Neuronal stem cell (in vitro differentiated cells): ENCODE measurements around the gene GPBAR1.

Source experiments
- DNase-seq: peaks from one replicate; pipeline ENCODE4 v3.0.0-alpha.2; 2013; ENCODE audit warnings: low spot score
- H2AFZ ChIP-seq: one replicate; pipeline ENCODE4 v1.6.1; 2013; ENCODE audit warnings: mild to moderate bottlenecking, low read length, inconsistent platforms
- H2AK5ac ChIP-seq: 2 replicates; pipeline ENCODE4 v1.6.1; 2013; ENCODE audit warnings: low read depth, mild to moderate bottlenecking, inconsistent platforms, low read length, moderate library complexity, mixed read lengths
- H2BK120ac ChIP-seq: 2 replicates; pipeline ENCODE4 v1.6.1; 2013; ENCODE audit warnings: low read depth, mild to moderate bottlenecking, inconsistent platforms, low read length, moderate library complexity, mixed read lengths
- H2BK12ac ChIP-seq: one replicate; pipeline ENCODE4 v1.6.1; 2013; ENCODE audit warnings: low read length, inconsistent platforms
- H2BK15ac ChIP-seq: 2 replicates; pipeline ENCODE4 v1.6.1; 2013; ENCODE audit warnings: mild to moderate bottlenecking, low read length, inconsistent platforms, mixed read lengths
- H2BK5ac ChIP-seq: one replicate; pipeline ENCODE4 v1.6.1; 2013; ENCODE audit warnings: inconsistent platforms, mild to moderate bottlenecking, low read length, moderate library complexity
- H3K14ac ChIP-seq: one replicate; pipeline ENCODE4 v1.6.1; 2013; ENCODE audit warnings: low read length, inconsistent platforms
- H3K18ac ChIP-seq: 2 replicates; pipeline ENCODE4 v1.6.1; 2013; ENCODE audit warnings: low read length, inconsistent platforms
- H3K23ac ChIP-seq: 2 replicates; pipeline ENCODE4 v1.6.1; 2013; ENCODE audit warnings: low read depth, mild to moderate bottlenecking, mixed read lengths, low read length, inconsistent platforms; ENCODE audit not compliant: poor library complexity
- H3K27ac ChIP-seq: replicated peaks from 3 replicates; pipeline ENCODE4 v1.5.1; 2013; ENCODE audit warnings: low read length, inconsistent platforms
- H3K27me3 ChIP-seq, 3 experiments: 2 replicates each; pipeline ENCODE4 v1.6.1; 2013; ENCODE audit warnings: low read length in 3 of 3, mild to moderate bottlenecking in 2 of 3, inconsistent platforms in 1 of 3, low read depth in 1 of 3, mixed read lengths in 1 of 3, moderate library complexity in 1 of 3; ENCODE audit not compliant: control insufficient read depth in 3 of 3, insufficient read depth in 3 of 3
- H3K36me3 ChIP-seq, 2 donors: replicated peaks in 1 of 2; 2 replicates each; pipeline ENCODE4 v1.6.1; 2013; ENCODE audit warnings: low read length in 2 of 2; ENCODE audit not compliant: control insufficient read depth in 2 of 2, insufficient read depth in 2 of 2
- H3K4ac ChIP-seq: 2 replicates; pipeline ENCODE4 v1.6.1; 2013; ENCODE audit warnings: inconsistent platforms, mild to moderate bottlenecking, low read length, moderate library complexity
- H3K4me1 ChIP-seq, 2 donors: 1 replicate in 1 of 2; 2 replicates in 1 of 2; pipeline ENCODE4 v1.6.1; 2013; ENCODE audit warnings: low read length in 2 of 2, low read depth in 1 of 2; ENCODE audit not compliant: control insufficient read depth in 2 of 2, insufficient read depth in 1 of 2
- H3K4me2 ChIP-seq: one replicate; pipeline ENCODE4 v1.6.1; 2013; ENCODE audit warnings: mild to moderate bottlenecking, low read length, inconsistent platforms; ENCODE audit not compliant: insufficient read depth, poor library complexity, severe bottlenecking
- H3K4me3 ChIP-seq, 2 donors: 2 replicates each; pipeline ENCODE4 v1.5.1; 2013; ENCODE audit warnings: low read length in 2 of 2, mild to moderate bottlenecking in 2 of 2, inconsistent platforms in 1 of 2, moderate library complexity in 1 of 2
- H3K79me1 ChIP-seq: one replicate; pipeline ENCODE4 v1.6.1; 2013; ENCODE audit warnings: low read depth, mild to moderate bottlenecking, inconsistent platforms, low read length, moderate library complexity
- H3K9ac ChIP-seq: one replicate; pipeline ENCODE4 v1.6.1; 2013; ENCODE audit warnings: mild to moderate bottlenecking, low read depth, low read length, inconsistent platforms; ENCODE audit not compliant: poor library complexity
- H3K9me3 ChIP-seq, 2 donors: replicated peaks in 1 of 2; 2 replicates each; pipeline versions ENCODE3 to v1.6.1; 2013; ENCODE audit warnings: low read length in 2 of 2, mild to moderate bottlenecking in 2 of 2, inconsistent platforms in 1 of 2, low read depth in 1 of 2, mixed read lengths in 1 of 2, moderate library complexity in 1 of 2; ENCODE audit not compliant: control insufficient read depth in 2 of 2, insufficient read depth in 1 of 2
- H4K8ac ChIP-seq: one replicate; pipeline ENCODE4 v1.6.1; 2013; ENCODE audit warnings: low read depth, mild to moderate bottlenecking, inconsistent platforms, low read length, moderate library complexity
- H4K91ac ChIP-seq: one replicate; pipeline ENCODE4 v1.6.1; 2013; ENCODE audit warnings: low read length, low read depth, mild to moderate bottlenecking, inconsistent platforms; ENCODE audit not compliant: poor library complexity
- WGBS, 2 donors: extraction: QIAGEN DNeasy Blood & Tissue Kit; methylation state at CpG; one replicate each; pipeline ENCODE4 v1.1.7; 2013; ENCODE audit warnings: missing lambda C conversion rate in 2 of 2, mixed read lengths in 1 of 2; ENCODE audit not compliant: insufficient read length in 2 of 2, insufficient replicate concordance in 1 of 2; ENCODE audit errors: extremely low coverage in 2 of 2; 5-methylcytosine and 5-hydroxymethylcytosine counted together

GPBAR1 gene

DNA sequence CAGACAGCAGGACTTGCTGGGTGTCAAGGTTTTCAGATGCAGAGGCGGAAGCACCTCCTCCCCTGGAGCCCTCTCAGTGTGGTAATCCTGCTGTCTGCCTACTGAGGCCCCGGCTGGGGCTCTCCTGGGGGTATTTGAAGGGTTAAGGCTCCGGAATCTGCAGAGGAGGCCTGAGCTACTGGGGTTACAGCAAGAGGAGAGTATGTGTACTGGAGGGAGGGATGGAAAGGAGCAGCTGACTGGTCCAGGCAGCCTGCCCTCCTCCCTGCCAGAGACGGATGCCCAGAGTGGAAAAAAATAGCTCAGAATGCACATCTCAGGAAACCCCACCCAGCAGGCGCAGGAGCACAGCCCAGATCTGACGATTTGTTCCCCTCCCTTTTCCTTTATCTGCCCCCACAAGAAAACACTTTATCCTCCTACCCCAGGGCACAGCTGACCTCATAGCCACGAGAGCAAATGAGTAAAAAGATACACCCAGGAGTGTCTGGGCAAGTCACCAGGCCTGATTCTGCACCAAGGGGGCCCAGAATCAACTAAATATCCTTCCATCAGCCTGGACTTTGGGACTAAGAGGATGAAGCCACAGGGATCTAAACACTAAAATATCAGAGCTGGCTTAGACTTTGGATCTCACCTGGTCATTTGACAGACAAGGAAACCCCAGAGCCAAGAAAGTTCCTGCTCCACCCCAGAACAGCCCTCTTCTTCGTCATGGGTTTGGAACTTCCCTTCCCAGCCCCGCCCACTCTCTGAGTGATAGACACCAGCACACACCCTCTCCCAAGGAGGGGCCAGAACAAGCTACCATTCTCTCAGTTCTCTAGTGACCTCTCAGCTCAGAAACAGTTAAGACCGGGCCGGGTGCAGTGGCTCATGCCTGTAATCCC is 26.0 kb downstream of the GPBAR1 start:
- WGBS, 2 donors = no CpG with 5 or more reads among the region's 11 CpGs

DNA sequence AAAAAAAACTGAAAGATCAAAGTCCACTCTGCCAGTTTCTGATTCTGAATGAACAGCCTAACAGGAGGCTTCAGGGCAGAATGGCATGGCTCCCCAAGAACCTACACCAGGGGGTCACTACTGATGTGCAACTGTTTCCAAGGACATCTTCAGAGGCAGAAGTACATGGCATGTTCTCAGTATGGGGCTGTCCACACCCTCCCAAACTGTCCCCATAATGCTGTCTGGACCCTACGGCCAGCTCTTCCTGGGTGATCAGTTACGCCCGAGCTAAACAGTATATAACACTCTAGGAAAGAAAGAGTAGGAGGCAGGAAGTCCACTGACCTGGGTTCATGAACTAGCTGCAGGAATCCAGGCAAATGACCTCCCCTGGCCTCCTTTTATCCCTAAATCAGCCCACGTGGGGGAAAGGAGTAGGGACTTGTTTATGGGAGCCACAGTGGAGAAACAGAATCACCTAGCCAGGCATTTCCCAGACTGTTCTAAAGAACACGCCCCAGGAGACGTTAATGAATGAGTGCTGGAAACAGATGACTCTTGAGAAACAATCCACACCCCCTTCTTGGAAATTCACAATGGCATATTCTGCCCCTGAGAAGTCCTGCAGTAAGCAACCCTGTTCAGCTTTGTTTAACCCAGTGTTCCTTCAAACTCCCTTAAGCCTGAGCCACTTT is 29.0 kb downstream of the GPBAR1 start:
- Histone ChIP-seq H3K4ac (no peak overlapping the region), H3K27ac (no peak overlapping the region)

More for the DNA sequence above, 26.0 kb downstream of the GPBAR1 start:
- Histone ChIP-seq H3K4me2 (no peak overlapping the region), H4K91ac (no peak overlapping the region), H2BK15ac (no peak overlapping the region), H3K27me3 (peaks cover 0 to 13% (median 0%) of the 10 kb centered on the region in 3 experiments), H2BK120ac (no peak overlapping the region), H3K79me1 (no peaks in the 10 kb centered on the region), H3K9ac (no peak overlapping the region), H2BK12ac (no peak overlapping the region), H3K4ac (no peak overlapping the region), H3K23ac (no peak overlapping the region), H3K14ac (no peak overlapping the region), H3K18ac (peak overlapping the region; percentile 18), H4K8ac (no peak overlapping the region), H3K4me3 (peak overlapping the region in 1 of 2 donors; percentile 19), H3K27ac (no peak overlapping the region), H3K36me3 (no peaks in the 10 kb centered on the region), H2AFZ (peak overlapping the region; percentile 82), H3K4me1 (peaks cover 8 to 20% of the 10 kb centered on the region in 2 donors), H2BK5ac (no peak overlapping the region), H2AK5ac (no peak overlapping the region), H3K9me3 (peaks cover 0 to under 1% of the 10 kb centered on the region in 2 donors)
- peak; percentile 46 for DNase-seq

DNA sequence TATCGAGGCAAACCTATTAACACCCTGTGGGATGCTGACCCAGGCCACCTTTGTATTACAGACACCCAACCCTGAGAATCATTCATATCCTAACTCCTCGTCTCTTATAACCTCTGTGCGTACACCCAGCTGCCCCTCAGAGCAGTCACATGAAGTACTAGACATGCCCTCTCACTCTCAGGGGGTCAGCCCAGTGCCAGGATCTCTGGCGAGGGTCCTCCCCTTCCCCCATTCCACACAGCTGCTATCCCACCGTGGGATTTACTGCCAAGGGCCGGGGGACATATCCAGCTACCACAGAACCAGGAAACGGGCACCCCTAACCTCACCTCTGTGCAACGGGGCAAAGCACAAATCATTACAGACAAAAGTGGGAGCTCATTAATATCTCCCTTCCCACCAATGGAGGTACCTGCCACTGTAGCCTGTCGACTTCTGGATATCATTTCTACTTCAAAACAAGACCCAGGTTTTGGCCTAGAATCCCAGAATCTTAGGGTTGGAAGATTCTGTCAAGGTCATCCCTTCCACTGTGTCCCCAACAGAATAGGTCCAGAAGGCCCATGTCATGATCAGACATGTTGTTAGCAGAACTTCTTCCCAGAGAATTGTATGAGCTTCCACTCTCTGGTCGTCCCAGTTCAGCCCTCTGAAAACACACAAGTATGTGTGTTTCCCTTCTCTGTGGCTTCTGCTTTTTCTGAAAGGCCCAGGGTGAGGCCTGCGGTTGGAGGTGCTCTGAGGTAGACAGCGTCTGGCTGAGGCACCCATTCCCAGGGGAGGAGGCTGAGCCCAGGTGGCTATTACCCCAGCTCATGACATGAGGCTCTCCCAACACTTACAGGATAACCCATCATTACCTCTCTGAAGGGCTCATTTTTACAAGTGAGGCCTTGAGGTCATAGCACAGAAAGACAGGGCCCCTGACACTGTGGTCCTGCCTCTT is 29.8 kb downstream of the GPBAR1 start:
- Histone ChIP-seq H3K4me3 (no peak overlapping the region), H3K4ac (no peak overlapping the region), H3K36me3 (no peaks in the 10 kb centered on the region), H2BK5ac (no peak overlapping the region), H3K23ac (no peak overlapping the region), H3K4me1 (peaks cover 8 to 28% of the 10 kb centered on the region in 2 donors), H2BK120ac (no peak overlapping the region), H4K8ac (no peak overlapping the region), H2BK15ac (no peak overlapping the region), H4K91ac (no peak overlapping the region), H3K14ac (no peak overlapping the region), H3K27ac (no peak overlapping the region), H2BK12ac (no peak overlapping the region), H3K9me3 (peaks cover 0 to 4% of the 10 kb centered on the region in 2 donors), H3K27me3 (peaks cover 0 to 40% (median 2%) of the 10 kb centered on the region in 3 experiments), H2AFZ (no peak overlapping the region), H2AK5ac (no peak overlapping the region), H3K4me2 (no peak overlapping the region), H3K79me1 (no peaks in the 10 kb centered on the region), H3K18ac (no peak overlapping the region), H3K9ac (no peak overlapping the region)
- DNase-seq = no peak
- WGBS, 2 donors = no CpG with 5 or more reads among the region's 12 CpGs

More for the DNA sequence above, 29.0 kb downstream of the GPBAR1 start:
- H2AK5ac ChIP-seq = no peak overlapping the region
- no peak overlapping the region for H3K23ac ChIP-seq
- H2BK5ac ChIP-seq = no peak overlapping the region
- peaks cover 8 to 26% of the 10 kb centered on the region in 2 donors for H3K4me1 ChIP-seq
- H2AFZ ChIP-seq = no peak overlapping the region
- H3K9me3 ChIP-seq = peaks cover 0 to 4% of the 10 kb centered on the region in 2 donors
- no peak overlapping the region for H3K18ac ChIP-seq
- H2BK15ac ChIP-seq = no peak overlapping the region
- no peak overlapping the region for H4K8ac ChIP-seq
- no CpG with 5 or more reads among the region's 6 CpGs for WGBS, 2 donors
- H3K79me1 ChIP-seq = no peaks in the 10 kb centered on the region
- no peak overlapping the region for H3K14ac ChIP-seq
- H2BK12ac ChIP-seq = no peak overlapping the region
- no peaks in the 10 kb centered on the region for H3K36me3 ChIP-seq
- H3K27me3 ChIP-seq = peaks cover 0 to 33% (median 2%) of the 10 kb centered on the region in 3 experiments
- no peak overlapping the region for H4K91ac ChIP-seq
- H3K4me2 ChIP-seq = no peak overlapping the region
- H2BK120ac ChIP-seq = no peak overlapping the region
- DNase-seq = no peak
- H3K4me3 ChIP-seq = no peak overlapping the region
- no peak overlapping the region for H3K9ac ChIP-seq
